ENCODE data around the gene SHD.

SHD gene

GRCh38 chr19:4298810-4299550 lies 19.9 kb downstream of the SHD start:
- DNase-seq (ENCODE audit: low read depth in 2 of 2), result no peak

- no peak for DNase-seq (ENCODE audit: low read depth in 2 of 2)
These were observed 21.5 kb downstream of the SHD start for GRCh38 chr19:4300589-4300988.

GRCh38 chr19:4301590-4302242 lies 22.6 kb downstream of the SHD start:
- DNase-seq (ENCODE audit: low read depth in 2 of 2), result no peak

GRCh38 chr19:4302243-4302640 lies 23.2 kb downstream of the SHD start, which contains the start of gene TMIGD2:
TMIGD2 (minus strand) TSS chr19:4302389; CDS start chr19:4302385, 4 bp downstream.
- DNase-seq (ENCODE audit: low read depth in 2 of 2), result no peak

- no peak for DNase-seq (ENCODE audit: low read depth in 2 of 2)
These were observed 24.9 kb downstream of the SHD start for GRCh38 chr19:4303819-4304537.

- peak in 1 of 2 donors; percentile 69 for DNase-seq (ENCODE audit: low read depth in 2 of 2)
These were observed 25.6 kb downstream of the SHD start, which contains the start of gene FSD1 for GRCh38 chr19:4304538-4305256. FSD1 (plus strand) TSS chr19:4304598; CDS start chr19:4304747, 149 bp downstream.

GRCh38 chr19:4305257-4305612 lies 26.2 kb downstream of the SHD start:
- DNase-seq (ENCODE audit: low read depth in 2 of 2), result no peak

- DNase-seq (ENCODE audit: low read depth in 2 of 2), result no peak
These were observed 26.6 kb downstream of the SHD start for GRCh38 chr19:4305659-4306058.

- DNase-seq (ENCODE audit: low read depth in 2 of 2), result no peak
These were observed 31.4 kb downstream of the SHD start for GRCh38 chr19:4310247-4311121.

- DNase-seq (ENCODE audit: low read depth in 2 of 2), result no peak
These were observed 34.9 kb downstream of the SHD start for GRCh38 chr19:4313847-4314490.

GRCh38 chr19:4316956-4317355 lies 37.9 kb downstream of the SHD start:
- no peak for DNase-seq (ENCODE audit: low read depth in 2 of 2)

- no peak for DNase-seq (ENCODE audit: low read depth in 2 of 2)
These were observed 39.4 kb downstream of the SHD start for GRCh38 chr19:4318460-4318859.

GRCh38 chr19:4319067-4319718 lies 40.1 kb downstream of the SHD start:
- DNase-seq (ENCODE audit: low read depth in 2 of 2), result no peak

GRCh38 chr19:4320419-4320818 lies 41.4 kb downstream of the SHD start:
- DNase-seq (ENCODE audit: low read depth in 2 of 2), result no peak

GRCh38 chr19:4322942-4323665 lies 44.0 kb downstream of the SHD start:
- no peak for DNase-seq (ENCODE audit: low read depth in 2 of 2)

GRCh38 chr19:4323692-4324091 lies 44.6 kb downstream of the SHD start:
- no peak for DNase-seq (ENCODE audit: low read depth in 2 of 2)

GRCh38 chr19:4324228-4324627 lies 45.2 kb downstream of the SHD start:
- DNase-seq (ENCODE audit: low read depth in 2 of 2), result no peak

- no peak for DNase-seq (ENCODE audit: low read depth in 2 of 2)
These were observed 47.3 kb downstream of the SHD start for GRCh38 chr19:4326215-4326836.

- DNase-seq (ENCODE audit: low read depth in 2 of 2), result no peak
These were observed 47.8 kb downstream of the SHD start for GRCh38 chr19:4326837-4327251.

Data from stimulated activated CD4-positive, alpha-beta T cell treated with anti-CD3 and anti-CD28 coated beads, Interleukin-1b, Interleukin-23, amount 100 ng/mL, for 4 hours (primary cell).